H1 (cell line): ENCODE measurements around the gene EIPR1. TPM values are rescaled to one million over a fixed set of nuclear protein-coding genes. Genes with fewer than 3 reads are reported as not detected.

Source experiments
- CTCF ChIA-PET: fragments of 300-600 bp; sonication (Branson Sonifier 250); formaldehyde crosslinking; loops from one replicate; lab custom pipeline; 2021; ENCODE audit not compliant: partially characterized antibody; lab: Charles Lee
- POLR2A ChIA-PET: fragments of 300-600 bp; sonication (Branson Sonifier 250); formaldehyde crosslinking; loops from one replicate; lab custom pipeline; 2021; ENCODE audit warnings: inconsistent platforms; ENCODE audit not compliant: partially characterized antibody; lab: Charles Lee
- DNase-seq, 2 experiments: peaks; one replicate each; pipeline versions ENCODE4 v3.0.0 to v3.0.0-alpha.2; 2010 to 2022; ENCODE audit warnings: low spot score in 2 of 2, low read depth in 1 of 2, mixed read lengths in 1 of 2
- FAIRE-seq: peaks from 2 replicates; lab custom pipeline; 2011; peaks lifted over from hg19 to GRCh38; lab: Jason Lieb, UNC
- H2AFZ ChIP-seq: 2 replicates; pipeline ENCODE4 v1.8.1; 2012; ENCODE audit warnings: low read length, inconsistent platforms
- H2AK5ac ChIP-seq: 2 replicates; pipeline ENCODE4 v1.6.1; 2013; ENCODE audit warnings: low read depth, low read length
- H2BK120ac ChIP-seq: replicated peaks from 2 replicates; pipeline ENCODE3; 2013; ENCODE audit warnings: low read depth, low read length, inconsistent platforms
- H2BK12ac ChIP-seq: 2 replicates; pipeline ENCODE4 v1.6.1; 2013; ENCODE audit warnings: low read depth, low read length
- H2BK15ac ChIP-seq: 2 replicates; pipeline ENCODE4 v1.6.1; 2013; ENCODE audit warnings: low read length
- H2BK20ac ChIP-seq: 2 replicates; pipeline ENCODE4 v1.6.1; 2013; ENCODE audit warnings: low read length
- H2BK5ac ChIP-seq: 2 replicates; pipeline ENCODE4 v1.6.1; 2013; ENCODE audit warnings: low read depth, low read length
- H3K14ac ChIP-seq: 2 replicates; pipeline ENCODE4 v1.6.1; 2013; ENCODE audit warnings: inconsistent platforms; ENCODE audit not compliant: insufficient read length
- H3K18ac ChIP-seq: 2 replicates; pipeline ENCODE4 v1.6.1; 2013; ENCODE audit warnings: low read length; ENCODE audit errors: extremely low read depth
- H3K23ac ChIP-seq: 2 replicates; pipeline ENCODE4 v1.6.1; 2013; ENCODE audit warnings: inconsistent platforms; ENCODE audit not compliant: insufficient read length
- H3K23me2 ChIP-seq: 2 replicates; pipeline ENCODE4 v1.6.1; 2013; ENCODE audit warnings: low read depth, low read length
- H3K27ac ChIP-seq: 2 replicates; pipeline ENCODE4 v1.6.1; 2011; ENCODE audit warnings: low read depth, low read length, inconsistent platforms
- H3K27me3 ChIP-seq, 4 experiments: replicated peaks in 1 of 4; 1 replicate in 1 of 4; 2 replicates in 3 of 4; pipeline versions ENCODE4 v1.6.1 to v1.8.1; 2011 to 2013; ENCODE audit warnings: low read length in 3 of 4, mild to moderate bottlenecking in 3 of 4, inconsistent platforms in 2 of 4, mixed read lengths in 2 of 4, moderate library complexity in 1 of 4; ENCODE audit not compliant: control insufficient read depth in 3 of 4, insufficient read depth in 3 of 4; ENCODE audit errors: extremely low read depth in 1 of 4
- H3K36me3 ChIP-seq, 4 experiments: 2 replicates each; pipeline versions ENCODE4 v1.6.1 to v1.8.1; 2011 to 2013; ENCODE audit warnings: mild to moderate bottlenecking in 4 of 4, low read length in 3 of 4, moderate library complexity in 2 of 4, control low read depth in 1 of 4, inconsistent platforms in 1 of 4; ENCODE audit not compliant: insufficient read depth in 4 of 4, control insufficient read depth in 2 of 4
- H3K4ac ChIP-seq: replicated peaks from 2 replicates; pipeline ENCODE3; 2013; ENCODE audit warnings: low read length, low read depth, mixed read lengths, inconsistent platforms; ENCODE audit not compliant: insufficient read length
- H3K4me1 ChIP-seq, 4 experiments: replicated peaks in 1 of 4; 1 replicate in 1 of 4; 2 replicates in 3 of 4; pipeline versions ENCODE4 v1.6.1 to v1.8.1; 2011 to 2013; ENCODE audit warnings: low read length in 3 of 4, inconsistent platforms in 2 of 4, mixed read lengths in 1 of 4; ENCODE audit not compliant: insufficient read depth in 4 of 4, control insufficient read depth in 3 of 4
- H3K4me2 ChIP-seq, 2 experiments: 2 replicates each; pipeline versions ENCODE4 v1.6.1 to v1.8.1; 2011 to 2013; ENCODE audit warnings: low read depth in 2 of 2, low read length in 2 of 2, control low read depth in 1 of 2, inconsistent platforms in 1 of 2, mild to moderate bottlenecking in 1 of 2; ENCODE audit not compliant: insufficient read depth in 1 of 2
- H3K4me3 ChIP-seq, 4 experiments: fragments of 200-600, 300-600 bp in 1 of 4; sonication (generic), shearing (Covaris generic), sonication (Bioruptor Twin) in 1 of 4; 2 replicates each; pipeline versions ENCODE4 v1.5.1 to v1.8.1; 2011 to 2016; ENCODE audit warnings: low read length in 4 of 4, low read depth in 3 of 4, control low read depth in 2 of 4, inconsistent platforms in 2 of 4, mild to moderate bottlenecking in 2 of 4, mixed read lengths in 1 of 4, moderate library complexity in 1 of 4; ENCODE audit not compliant: insufficient read depth in 2 of 4; ENCODE audit errors: extremely low read depth in 1 of 4
- H3K56ac ChIP-seq: replicated peaks from 2 replicates; pipeline ENCODE3; 2013; ENCODE audit warnings: low read depth, mild to moderate bottlenecking, mixed read lengths, low read length, inconsistent platforms; ENCODE audit not compliant: insufficient read length
- H3K79me1 ChIP-seq: 2 replicates; pipeline ENCODE4 v1.6.1; 2013; ENCODE audit warnings: low read depth, low read length, control low read depth
- H3K79me2 ChIP-seq, 2 experiments: 2 replicates each; pipeline versions ENCODE4 v1.6.1 to v1.8.1; 2012 to 2013; ENCODE audit warnings: low read length in 2 of 2, mild to moderate bottlenecking in 2 of 2, inconsistent platforms in 1 of 2; ENCODE audit not compliant: insufficient read depth in 2 of 2, control insufficient read depth in 1 of 2
- H3K9ac ChIP-seq, 4 experiments: replicated peaks in 1 of 4; 1 replicate in 1 of 4; 2 replicates in 3 of 4; pipeline versions ENCODE4 v1.6.1 to v1.8.1; 2011 to 2013; ENCODE audit warnings: low read depth in 3 of 4, low read length in 3 of 4, control low read depth in 2 of 4, mild to moderate bottlenecking in 2 of 4, moderate library complexity in 2 of 4, inconsistent platforms in 1 of 4; ENCODE audit errors: extremely low read depth in 1 of 4
- H3K9me3 ChIP-seq, 2 experiments: 2 replicates each; pipeline versions ENCODE4 v1.6.1 to v1.8.1; 2012 to 2013; ENCODE audit warnings: mild to moderate bottlenecking in 2 of 2, moderate library complexity in 2 of 2, control low read depth in 1 of 2, inconsistent platforms in 1 of 2, low read depth in 1 of 2, low read length in 1 of 2, mixed read lengths in 1 of 2; ENCODE audit not compliant: insufficient read depth in 2 of 2
- H4K20me1 ChIP-seq, 2 experiments: replicated peaks in 1 of 2; 2 replicates each; pipeline versions ENCODE3 to v1.8.1; 2011 to 2013; ENCODE audit warnings: inconsistent platforms in 2 of 2, low read length in 2 of 2, mild to moderate bottlenecking in 1 of 2; ENCODE audit not compliant: insufficient read depth in 2 of 2, control insufficient read depth in 1 of 2
- H4K5ac ChIP-seq: 2 replicates; pipeline ENCODE4 v1.6.1; 2013; ENCODE audit warnings: low read length, low read depth, mixed read lengths, inconsistent platforms; ENCODE audit not compliant: insufficient read length
- H4K8ac ChIP-seq: 2 replicates; pipeline ENCODE4 v1.8.0; 2013; ENCODE audit warnings: mild to moderate bottlenecking, moderate library complexity, low read length, inconsistent platforms; ENCODE audit not compliant: insufficient read depth; ENCODE audit errors: extremely low read depth
- H4K91ac ChIP-seq: replicated peaks from 2 replicates; pipeline ENCODE3; 2013; ENCODE audit warnings: low read length, mixed read lengths, inconsistent platforms; ENCODE audit not compliant: insufficient read length
- SIN3A ChIP-seq, 2 experiments: IDR thresholded peaks in 1 of 2; conservative IDR thresholded peaks in 1 of 2; 2 replicates each; pipeline ENCODE4 v1.6.1; 2011 to 2012; ENCODE audit warnings: low read length in 2 of 2, improper control_type of control experiment in 1 of 2, low read depth in 1 of 2, mild to moderate bottlenecking in 1 of 2
- ZNF274 ChIP-seq: IDR thresholded peaks from 2 replicates; pipeline ENCODE4 v1.7.0; 2012; ENCODE audit warnings: low read length, borderline replicate concordance; ENCODE audit errors: extremely low read depth
- WGBS, 2 experiments: shearing (Covaris generic) in 1 of 2; methylation state at CpG; one replicate each; pipeline versions ENCODE4 v1.1.6 to v1.1.7; 2013 to 2015; ENCODE audit warnings: low lambda C conversion rate in 2 of 2, mixed read lengths in 2 of 2, inconsistent platforms in 1 of 2, low coverage in 1 of 2, missing lambda C conversion rate in 1 of 2; ENCODE audit not compliant: insufficient replicate concordance in 2 of 2, insufficient coverage in 1 of 2, insufficient read length in 1 of 2; ENCODE audit errors: extremely low coverage in 1 of 2, missing lambda C conversion rate in 1 of 2; 5-methylcytosine and 5-hydroxymethylcytosine counted together
- polyA plus RNA-seq, 7 experiments: library from polyadenylated mRNA; depleted of rRNA in 3 of 7; stranded (reverse) in 5 of 7; unstranded in 2 of 7; fragments of >200 nt in 5 of 7; fragments of 200-250 nt in 2 of 7; gene quantifications; 1 replicate in 5 of 7; 2 replicates in 1 of 7; 4 replicates in 1 of 7; pipeline versions ENCODE4 v1.2.1 to v1.2.3, GENCODE V29; 2011 to 2013; ENCODE audit warnings: missing spikeins in 2 of 7, mixed read lengths in 2 of 7
- total RNA-seq: library from RNA; stranded (reverse); fragmentation: NEBNext Ultra II Directional; extraction: Animal tissue kit (Norgen Biotek cat#: 25700); gene quantifications from 2 replicates; pipeline ENCODE4 v1.2.1, GENCODE V29; 2021
- TF ChIP-seq, protein P1 (sequence below): IDR thresholded peaks from 2 replicates; pipeline ENCODE4 v1.6.1; 2012; ENCODE audit warnings: inconsistent platforms

Gene EIPR1
- total and polyA plus RNA-seq, 2 of the 8 experiments (the other 6 are each of a cell fraction or from before 2014, with no cell fraction given), result 26.3 to 56.4 TPM

DNA sequence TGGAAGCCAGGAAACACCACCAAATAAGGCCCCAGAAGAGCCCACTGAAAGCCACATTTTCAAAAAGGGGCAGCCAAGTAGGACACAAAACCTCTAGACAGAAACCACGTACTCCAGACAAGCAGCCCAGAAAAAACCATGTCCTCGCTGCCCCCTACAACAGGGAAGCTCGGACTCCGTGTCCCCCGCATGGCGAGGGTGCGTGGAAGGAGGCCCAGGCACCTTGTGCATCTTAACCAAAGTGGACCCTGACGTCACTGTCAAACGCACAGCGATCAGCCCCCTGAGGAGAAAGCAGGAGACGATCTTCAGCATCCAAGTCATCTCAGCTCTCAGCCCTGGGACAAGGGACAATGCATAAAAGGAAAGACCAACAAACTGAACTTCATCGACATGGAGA, 168.4 kb downstream of the EIPR1 start:
- Histone ChIP-seq H2BK120ac (no peak overlapping the region), H2AFZ (no peak overlapping the region), H4K8ac (no peak overlapping the region), H2BK5ac (no peak overlapping the region), H3K23me2 (no peaks in the 10 kb centered on the region), H3K14ac (no peak overlapping the region)
- TF ChIP-seq ZNF274, result no peak
- no peak for TF ChIP-seq SIN3A (conservative IDR thresholded peaks at IDR 0.05 in 1 of 2, IDR thresholded peaks at IDR 0.05 in 1 of 2; ENCODE audit: low read depth in 1 of 2, low read length in 2 of 2)
- TF ChIP-seq, protein P1, sequence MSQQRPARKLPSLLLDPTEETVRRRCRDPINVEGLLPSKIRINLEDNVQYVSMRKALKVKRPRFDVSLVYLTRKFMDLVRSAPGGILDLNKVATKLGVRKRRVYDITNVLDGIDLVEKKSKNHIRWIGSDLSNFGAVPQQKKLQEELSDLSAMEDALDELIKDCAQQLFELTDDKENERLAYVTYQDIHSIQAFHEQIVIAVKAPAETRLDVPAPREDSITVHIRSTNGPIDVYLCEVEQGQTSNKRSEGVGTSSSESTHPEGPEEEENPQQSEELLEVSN, result no peak
- TF ChIP-seq, all 59 proteins: peak for 0
- FAIRE-seq, result no peak
- Histone ChIP-seq H4K91ac (no peak overlapping the region), H3K36me3 (no peaks in the 10 kb centered on the region; a peak in 1 of 8 replicates), H3K4ac (no peak overlapping the region), H3K27ac (no peak overlapping the region), H3K79me2 (no peaks in the 10 kb centered on the region), H3K56ac (no peak overlapping the region), H3K23ac (no peak overlapping the region), H3K9ac (no peak overlapping the region), H4K20me1 (peaks cover 0 to under 1% of the 10 kb centered on the region in 2 experiments), H2BK15ac (no peak overlapping the region), H2AK5ac (no peak overlapping the region), H2BK20ac (no peak overlapping the region), H3K9me3 (no peaks in the 10 kb centered on the region; a peak in 1 of 4 replicates), H3K18ac (no peak overlapping the region), H2BK12ac (no peak overlapping the region), H3K4me1 (no peaks in the 10 kb centered on the region), H4K5ac (no peak overlapping the region), H3K79me1 (no peaks in the 10 kb centered on the region; the same call in 1 of the 2 replicates), H3K4me2 (no peak overlapping the region), H3K4me3 (no peak overlapping the region), H3K27me3 (no peaks in the 10 kb centered on the region)
- CTCF ChIA-PET, result interaction anchor here (1.7 kb wide), 1 partner anchor 16 kb away, joined by 3 read pairs; no protein-coding TSS in a partner anchor
- DNase-seq, result no peak
- POLR2A ChIA-PET, result no interaction called here
- 92% methylated on average over 12 of the region's 12 CpGs; no CpG with 5 or more reads in 1 of the 2 experiments for WGBS, 2 experiments
